HepG2 (cell line): ENCODE measurements around the gene EOMES. TPM values are rescaled to one million over a fixed set of nuclear protein-coding genes. Genes with fewer than 3 reads are reported as not detected.
A peak's percentile ranks its signal among the peaks of the same experiment; 100 is the strongest.

Source experiments
- AGO1 ChIP-seq: fragments of 200-400 bp; formaldehyde crosslinking; IDR thresholded peaks from 2 replicates; pipeline ENCODE4 v1.6.1; 2017; ENCODE audit warnings: mild to moderate bottlenecking, low read depth, low read length, moderate library complexity; ENCODE audit not compliant: poor library complexity, severe bottlenecking
- ATRX ChIP-seq: sonication (generic); formaldehyde crosslinking; IDR thresholded peaks from 2 replicates; pipeline ENCODE4 v1.4.0; 2020; ENCODE audit warnings: missing genetic modification reagents, borderline replicate concordance
- CREB1 ChIP-seq, 2 experiments: fragments of 450-650 bp in 1 of 2; IDR thresholded peaks; 2 replicates each; pipeline ENCODE4 v1.6.1; 2016 to 2017; ENCODE audit warnings: control low read depth in 1 of 2, mild to moderate bottlenecking in 1 of 2, missing compliant biosample characterization in 1 of 2, missing genetic modification characterization in 1 of 2
- DRAP1 ChIP-seq: IDR thresholded peaks from 2 replicates; pipeline ENCODE4 v1.6.1; 2016; ENCODE audit warnings: missing genetic modification reagents, missing compliant biosample characterization
- EZH2 ChIP-seq: conservative IDR thresholded peaks from 2 replicates; pipeline ENCODE4 v1.6.1; 2012; ENCODE audit warnings: mild to moderate bottlenecking, low read depth, low read length, moderate library complexity
- KLF6 ChIP-seq: IDR thresholded peaks from 2 replicates; pipeline ENCODE4 v1.8.0; 2016; ENCODE audit warnings: missing biosample characterization, missing genetic modification reagents
- MAF1 ChIP-seq: sonication (generic); formaldehyde crosslinking; IDR thresholded peaks from 2 replicates; pipeline ENCODE4 v1.5.0; 2020; ENCODE audit warnings: missing genetic modification reagents, borderline replicate concordance
- MED13 ChIP-seq: sonication (generic); formaldehyde crosslinking; IDR thresholded peaks from 2 replicates; pipeline ENCODE4 v1.5.0; 2020; ENCODE audit warnings: missing genetic modification reagents
- NBN ChIP-seq: fragments of 450-650 bp; conservative IDR thresholded peaks from 2 replicates; pipeline ENCODE4 v1.6.1; 2017
- NCOA2 ChIP-seq: sonication (generic); formaldehyde crosslinking; IDR thresholded peaks from 2 replicates; pipeline ENCODE4 v1.8.0; 2022; ENCODE audit warnings: inconsistent platforms
- RNF2 ChIP-seq: fragments of 450-650 bp; conservative IDR thresholded peaks from 2 replicates; pipeline ENCODE4 v1.6.1; 2016; ENCODE audit warnings: low read depth
- SRSF9 ChIP-seq: fragments of 200-400 bp; formaldehyde crosslinking; IDR thresholded peaks from 2 replicates; pipeline ENCODE4 v1.6.1; 2018; ENCODE audit warnings: borderline replicate concordance, mild to moderate bottlenecking, low read depth, low read length; ENCODE audit not compliant: insufficient read depth, poor library complexity, severe bottlenecking
- SRY ChIP-seq: sonication (generic); formaldehyde crosslinking; IDR thresholded peaks from 2 replicates; pipeline ENCODE4 v1.8.0; 2022; ENCODE audit warnings: mild to moderate bottlenecking, missing genetic modification reagents
- XBP1 ChIP-seq: sonication (generic); formaldehyde crosslinking; IDR thresholded peaks from 2 replicates; pipeline ENCODE4 v1.5.0; 2020; ENCODE audit warnings: missing genetic modification reagents
- ZBED4 ChIP-seq: sonication (generic); formaldehyde crosslinking; IDR thresholded peaks from 2 replicates; pipeline ENCODE4 v1.4.0; 2020; ENCODE audit warnings: missing genetic modification reagents, borderline replicate concordance
- ZNF180 ChIP-seq: sonication (generic); formaldehyde crosslinking; IDR thresholded peaks from 2 replicates; pipeline ENCODE4 v1.4.0; 2020; ENCODE audit warnings: low read depth, missing genetic modification reagents, borderline replicate concordance
- ZNF232 ChIP-seq: sonication (generic); formaldehyde crosslinking; IDR thresholded peaks from 2 replicates; pipeline ENCODE4 v1.4.0; 2020; ENCODE audit warnings: missing genetic modification reagents, borderline replicate concordance
- ZNF234 ChIP-seq: sonication (generic); formaldehyde crosslinking; conservative IDR thresholded peaks from 2 replicates; pipeline ENCODE4 v1.5.1; 2020; ENCODE audit warnings: mild to moderate bottlenecking, missing genetic modification reagents
- ZNF317 ChIP-seq: sonication (generic); formaldehyde crosslinking; IDR thresholded peaks from 2 replicates; pipeline ENCODE4 v1.5.0; 2020; ENCODE audit warnings: mild to moderate bottlenecking, missing genetic modification reagents
- ZNF33A ChIP-seq: sonication (generic); formaldehyde crosslinking; IDR thresholded peaks from 2 replicates; pipeline ENCODE4 v1.5.1; 2020; ENCODE audit warnings: missing genetic modification reagents, mild to moderate bottlenecking, moderate library complexity, borderline replicate concordance
- ZNF567 ChIP-seq: sonication (generic); formaldehyde crosslinking; IDR thresholded peaks from 2 replicates; pipeline ENCODE4 v1.8.1; 2023; ENCODE audit warnings: mild to moderate bottlenecking, missing genetic modification reagents, borderline replicate concordance
- ZNF660 ChIP-seq: sonication (generic); formaldehyde crosslinking; IDR thresholded peaks from 2 replicates; pipeline ENCODE4 v1.5.1; 2020; ENCODE audit warnings: mild to moderate bottlenecking, low read depth, missing genetic modification reagents, borderline replicate concordance
- ZNF75D ChIP-seq: sonication (generic); formaldehyde crosslinking; IDR thresholded peaks from 2 replicates; pipeline ENCODE4 v1.8.1; 2023; ENCODE audit warnings: missing genetic modification reagents, mild to moderate bottlenecking, borderline replicate concordance
- polyA plus RNA-seq, 8 experiments: library from polyadenylated mRNA; depleted of rRNA in 3 of 8; stranded (reverse) in 7 of 8; unstranded in 1 of 8; fragments of >200 nt; fragmentation: Illumina TruSeq in 4 of 8; extraction: Trizol in 4 of 8; gene quantifications; 2 replicates each; pipeline versions ENCODE4 v1.2.1 to v1.2.3, GENCODE V29; 2011 to 2016; ENCODE audit warnings: low read depth in 4 of 8, missing spikeins in 1 of 8, mixed read lengths in 1 of 8; ENCODE audit not compliant: insufficient read depth in 1 of 8
- total RNA-seq, 5 experiments: library from RNA; depleted of rRNA; stranded (reverse); fragments of >200 nt; fragmentation: Illumina TruSeq; extraction: Trizol; gene quantifications; 2 replicates each; pipeline ENCODE4 v1.2.3, GENCODE V29; 2016; ENCODE audit warnings: low read depth in 1 of 5
- TF ChIP-seq, protein P1 (sequence below): sonication (generic); formaldehyde crosslinking; IDR thresholded peaks from 2 replicates; pipeline ENCODE4 v1.4.0; 2020; ENCODE audit warnings: mild to moderate bottlenecking, missing genetic modification reagents

EOMES gene
- total and polyA plus RNA-seq, 2 of the 13 experiments (the other 11 are each of a cell fraction or from before 2014, with no cell fraction given), result 0.11 to 0.12 TPM

- TF ChIP-seq ZBED4 (CRISPR knock-in tag) (no peak), ZNF567 (CRISPR knock-in tag) (no peak), ATRX (CRISPR knock-in tag) (no peak), ZNF660 (CRISPR knock-in tag) (no peak), ZNF180 (CRISPR knock-in tag) (no peak), ZNF234 (CRISPR knock-in tag) (no peak), CREB1 (IDR thresholded peaks at IDR 0.05) (no peak), CREB1 (CRISPR knock-in tag; IDR thresholded peaks at IDR 0.05) (no peak), MED13 (CRISPR knock-in tag) (no peak), SRY (CRISPR knock-in tag) (no peak), NBN (no peak), ZNF75D (CRISPR knock-in tag) (no peak), DRAP1 (CRISPR knock-in tag) (no peak), RNF2 (no peak), ZNF317 (CRISPR knock-in tag) (peak; percentile 56; the same call in 1 of the 2 replicates), XBP1 (CRISPR knock-in tag) (no peak), ZNF232 (0 out of 2 replicates have a peak, but pooled peaks have one; percentile 38), EZH2 (no peak), KLF6 (no peak), NCOA2 (peak; percentile 37; the same call in 1 of the 2 replicates), MAF1 (no peak), SRSF9 (no peak), AGO1 (no peak), ZNF33A (CRISPR knock-in tag) (peak; percentile 91; the same call in 1 of the 2 replicates)
- TF ChIP-seq, protein P1, sequence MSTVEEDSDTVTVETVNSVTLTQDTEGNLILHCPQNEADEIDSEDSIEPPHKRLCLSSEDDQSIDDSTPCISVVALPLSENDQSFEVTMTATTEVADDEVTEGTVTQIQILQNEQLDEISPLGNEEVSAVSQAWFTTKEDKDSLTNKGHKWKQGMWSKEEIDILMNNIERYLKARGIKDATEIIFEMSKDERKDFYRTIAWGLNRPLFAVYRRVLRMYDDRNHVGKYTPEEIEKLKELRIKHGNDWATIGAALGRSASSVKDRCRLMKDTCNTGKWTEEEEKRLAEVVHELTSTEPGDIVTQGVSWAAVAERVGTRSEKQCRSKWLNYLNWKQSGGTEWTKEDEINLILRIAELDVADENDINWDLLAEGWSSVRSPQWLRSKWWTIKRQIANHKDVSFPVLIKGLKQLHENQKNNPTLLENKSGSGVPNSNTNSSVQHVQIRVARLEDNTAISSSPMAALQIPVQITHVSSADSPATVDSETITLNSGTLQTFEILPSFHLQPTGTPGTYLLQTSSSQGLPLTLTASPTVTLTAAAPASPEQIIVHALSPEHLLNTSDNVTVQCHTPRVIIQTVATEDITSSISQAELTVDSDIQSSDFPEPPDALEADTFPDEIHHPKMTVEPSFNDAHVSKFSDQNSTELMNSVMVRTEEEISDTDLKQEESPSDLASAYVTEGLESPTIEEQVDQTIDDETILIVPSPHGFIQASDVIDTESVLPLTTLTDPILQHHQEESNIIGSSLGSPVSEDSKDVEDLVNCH (CRISPR knock-in tag), result no peak
Observed at GRCh38 chr3:27680517-27681246, 41.4 kb downstream of the EOMES start (continued).
